Pancreas (tissue), 10 donors: Measurements from ENCODE around the gene MRPL4. TPM values are rescaled to one million over a fixed set of nuclear protein-coding genes. Genes with fewer than 3 reads are reported as not detected.
A peak's percentile ranks its signal among the peaks of the same experiment; 100 is the strongest.

ENCODE experiments used
- ATAC-seq, 4 donors: fragments of 200-7000 bp; cut with Tn5 transposase; one replicate each; pipeline versions ENCODE4 v1.8.0 to v1.9.1; 2020; ENCODE audit warnings: mild to moderate bottlenecking in 4 of 4, moderate library complexity in 4 of 4
- DNase-seq, 6 donors: peaks; one replicate each; pipeline ENCODE4 v3.0.0-alpha.2; 2020
- FAIRE-seq: peaks from 2 replicates; lab custom pipeline; 2012; peaks lifted over from hg19 to GRCh38; lab: Jason Lieb, UNC
- H3K27ac ChIP-seq, 4 donors: fragments of 200-600 bp; sonication (generic); 1 replicate in 3 of 4; 2 replicates in 1 of 4; pipeline versions ENCODE4 v1.5.0 to v1.8.0; 2020
- H3K27me3 ChIP-seq, 4 donors: fragments of 200-600 bp; one replicate each; pipeline ENCODE4 v1.8.0; 2021
- H3K36me3 ChIP-seq, 3 donors: fragments of 200-600 bp; sonication (generic) in 1 of 3; one replicate each; pipeline versions ENCODE4 v1.5.0 to v1.8.0; 2020 to 2021
- H3K4me1 ChIP-seq, 3 donors: fragments of 200-600 bp; one replicate each; pipeline ENCODE4 v1.8.0; 2021
- H3K4me3 ChIP-seq, 4 donors: fragments of 200-600 bp; sonication (generic) in 2 of 4; one replicate each; pipeline versions ENCODE4 v1.5.0 to v1.8.0; 2020 to 2021
- H3K9me3 ChIP-seq, 4 donors: fragments of 200-600 bp; one replicate each; pipeline ENCODE4 v1.8.0; 2021
- WGBS, 2 donors: extraction: QIAGEN DNeasy Blood & Tissue Kit; methylation state at CpG; one replicate each; pipeline ENCODE4 v1.1.7; 2013; 5-methylcytosine and 5-hydroxymethylcytosine counted together
- intact Hi-C, 3 donors: fragments of 100-400 bp; cut with DNase I; formaldehyde crosslinking; loops; one replicate each; pipeline versions ENCODE4 v1.11.1 to v1.14.2; 2022
- polyA plus RNA-seq, 2 donors: library from polyadenylated mRNA; stranded (reverse); fragments of 200-250 nt; gene quantifications; one replicate each; pipeline ENCODE4 v1.2.3, GENCODE V29; 2013
- total RNA-seq, 6 donors: library from RNA; stranded (reverse); fragmentation: NEBNext Ultra II Directional in 4 of 6; extraction: Animal tissue kit (Norgen Biotek cat#: 25700) in 4 of 6; gene quantifications; one replicate each; pipeline versions ENCODE4 v1.2.1 to v1.2.4, GENCODE V29; 2021 to 2023
- TF ChIP-seq, protein P1 (sequence below), 4 donors: fragments of 200-600 bp; sonication (generic) in 3 of 4; IDR thresholded peaks; one replicate each; pipeline versions ENCODE4 v1.5.0 to v1.8.0; 2021; ENCODE audit warnings: antibody characterized with exemption in 4 of 4
- donor health status: healthy with polysubstance abuse.
- donor health status: DM: no; HTN: no; CAD: no; lungs with moderate emphysema.
- donor health status: DM: no; HTN: no; CAD: no.
- donor health status: control.
- donor health status: control.
- donor health status: Bipolar disorder and iron deficiency.
- donor health status: DM: yes; HTN: yes; CAD: no.
- donor health status: DM: no; HTN: no; CAD: no.
- donor health status: DM: no; HTN: no; CAD: no.
- donor health status: DM: yes; HTN: yes; CAD: no.

Gene MRPL4
- total and polyA plus RNA-seq, 8 donors, result 9.9 to 34.4 (median 16.3) TPM

DNA sequence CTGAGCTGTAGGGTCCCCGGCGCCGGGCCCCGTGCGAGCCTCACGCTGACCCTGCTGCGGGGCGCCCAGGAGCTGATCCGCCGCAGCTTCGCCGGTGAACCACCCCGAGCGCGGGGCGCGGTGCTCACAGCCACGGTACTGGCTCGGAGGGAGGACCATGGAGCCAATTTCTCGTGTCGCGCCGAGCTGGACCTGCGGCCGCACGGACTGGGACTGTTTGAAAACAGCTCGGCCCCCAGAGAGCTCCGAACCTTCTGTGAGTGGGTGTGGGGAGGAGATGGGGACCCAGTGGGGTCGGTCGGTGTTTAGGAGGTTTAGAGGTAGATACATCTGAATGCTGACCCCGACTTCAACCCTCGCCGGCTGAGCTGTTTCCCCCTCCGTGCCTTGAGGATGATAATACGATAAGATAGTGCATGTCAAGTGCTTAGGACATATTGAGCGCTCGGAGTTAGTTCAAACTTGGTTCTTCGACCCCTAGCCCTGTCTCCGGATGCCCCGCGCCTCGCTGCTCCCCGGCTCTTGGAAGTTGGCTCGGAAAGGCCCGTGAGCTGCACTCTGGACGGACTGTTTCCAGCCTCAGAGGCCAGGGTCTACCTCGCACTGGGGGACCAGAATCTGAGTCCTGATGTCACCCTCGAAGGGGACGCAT lies 39.7 kb downstream of the MRPL4 start:
- Histone ChIP-seq H3K27ac (no peak overlapping the region), H3K4me3 (peak overlapping the region in 2 of 4 donors; percentile 26 to 48), H3K9me3 (no peaks in the 10 kb centered on the region), H3K4me1 (peaks cover 11 to 28% (median 17%) of the 10 kb centered on the region in 3 donors), H3K36me3 (no peaks in the 10 kb centered on the region), H3K27me3 (peaks cover 0 to 47% (median 11%) of the 10 kb centered on the region in 4 donors)
- TF ChIP-seq, protein P1, sequence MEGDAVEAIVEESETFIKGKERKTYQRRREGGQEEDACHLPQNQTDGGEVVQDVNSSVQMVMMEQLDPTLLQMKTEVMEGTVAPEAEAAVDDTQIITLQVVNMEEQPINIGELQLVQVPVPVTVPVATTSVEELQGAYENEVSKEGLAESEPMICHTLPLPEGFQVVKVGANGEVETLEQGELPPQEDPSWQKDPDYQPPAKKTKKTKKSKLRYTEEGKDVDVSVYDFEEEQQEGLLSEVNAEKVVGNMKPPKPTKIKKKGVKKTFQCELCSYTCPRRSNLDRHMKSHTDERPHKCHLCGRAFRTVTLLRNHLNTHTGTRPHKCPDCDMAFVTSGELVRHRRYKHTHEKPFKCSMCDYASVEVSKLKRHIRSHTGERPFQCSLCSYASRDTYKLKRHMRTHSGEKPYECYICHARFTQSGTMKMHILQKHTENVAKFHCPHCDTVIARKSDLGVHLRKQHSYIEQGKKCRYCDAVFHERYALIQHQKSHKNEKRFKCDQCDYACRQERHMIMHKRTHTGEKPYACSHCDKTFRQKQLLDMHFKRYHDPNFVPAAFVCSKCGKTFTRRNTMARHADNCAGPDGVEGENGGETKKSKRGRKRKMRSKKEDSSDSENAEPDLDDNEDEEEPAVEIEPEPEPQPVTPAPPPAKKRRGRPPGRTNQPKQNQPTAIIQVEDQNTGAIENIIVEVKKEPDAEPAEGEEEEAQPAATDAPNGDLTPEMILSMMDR (IDR thresholded peaks at IDR 0.05), result no peak
- intact Hi-C loops, result no loop called here
- ATAC-seq, result peak; percentile 3 to 10 (median 6)
- 1 to 2% methylated on average over 49 of the region's 49 CpGs for WGBS, 2 donors
- FAIRE-seq, result no peak
- peak in 2 of 6 donors; percentile 70 for DNase-seq

DNA sequence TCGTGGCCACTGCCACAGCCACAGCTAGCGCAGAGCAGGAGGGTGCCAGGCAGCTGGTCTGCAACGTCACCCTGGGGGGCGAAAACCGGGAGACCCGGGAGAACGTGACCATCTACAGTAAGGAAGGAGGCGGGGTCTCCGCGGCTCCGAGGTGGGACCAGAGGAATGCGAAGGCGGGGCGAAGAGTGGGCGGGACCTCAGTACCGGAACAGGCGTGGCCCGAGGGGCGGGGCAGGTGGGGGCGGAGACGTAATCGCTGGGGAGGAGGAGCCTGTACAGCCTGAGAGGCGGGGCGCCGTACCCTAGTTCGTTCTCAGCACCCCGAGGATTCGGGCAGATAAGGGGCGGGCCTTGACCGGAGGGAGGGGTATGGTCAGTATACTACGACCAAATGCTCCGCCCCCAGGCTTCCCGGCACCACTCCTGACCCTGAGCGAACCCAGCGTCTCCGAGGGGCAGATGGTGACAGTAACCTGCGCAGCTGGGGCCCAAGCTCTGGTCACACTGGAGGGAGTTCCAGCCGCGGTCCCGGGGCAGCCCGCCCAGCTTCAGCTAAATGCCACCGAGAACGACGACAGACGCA lies 40.3 kb downstream of the MRPL4 start:
- no peak for FAIRE-seq
- WGBS, 2 donors, result 2% methylated on average over 42 to 45 of the region's 45 CpGs
- H3K27me3 ChIP-seq, result peaks cover 0 to 47% (median 11%) of the 10 kb centered on the region in 4 donors

DNA sequence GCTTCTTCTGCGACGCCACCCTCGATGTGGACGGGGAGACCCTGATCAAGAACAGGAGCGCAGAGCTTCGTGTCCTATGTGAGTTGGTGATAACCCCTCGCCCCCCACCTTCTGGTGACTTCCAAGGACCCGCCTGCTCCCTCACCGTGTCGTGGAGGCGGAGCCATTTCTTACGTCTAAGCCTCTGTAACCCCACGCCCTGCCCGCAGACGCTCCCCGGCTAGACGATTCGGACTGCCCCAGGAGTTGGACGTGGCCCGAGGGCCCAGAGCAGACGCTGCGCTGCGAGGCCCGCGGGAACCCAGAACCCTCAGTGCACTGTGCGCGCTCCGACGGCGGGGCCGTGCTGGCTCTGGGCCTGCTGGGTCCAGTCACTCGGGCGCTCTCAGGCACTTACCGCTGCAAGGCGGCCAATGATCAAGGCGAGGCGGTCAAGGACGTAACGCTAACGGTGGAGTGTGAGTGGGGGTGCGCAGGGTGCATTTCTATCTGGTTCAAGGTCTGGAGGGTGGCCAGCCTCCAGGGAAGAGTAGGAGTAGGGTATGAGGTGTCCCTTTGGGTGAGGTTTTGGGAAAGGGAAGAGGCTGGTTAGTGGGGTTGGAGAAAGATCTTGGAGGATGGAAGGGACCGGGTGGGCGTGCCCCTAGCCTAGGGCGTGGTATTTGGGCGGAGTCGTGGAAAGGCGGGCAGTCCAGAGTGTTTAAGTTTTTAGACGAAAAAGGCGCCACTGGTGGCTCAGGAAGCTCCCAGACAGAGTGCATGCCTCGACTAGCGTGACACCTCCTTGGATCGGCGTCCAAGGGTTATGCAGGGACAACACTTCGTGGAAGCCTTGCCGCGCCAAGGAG lies 41.0 kb downstream of the MRPL4 start:
- Histone ChIP-seq H3K4me1 (peaks cover 11 to 21% (median 17%) of the 10 kb centered on the region in 3 donors), H3K4me3 (peak overlapping the region in 2 of 4 donors; percentile 26 to 48), H3K27me3 (peaks cover 0 to 42% (median 7%) of the 10 kb centered on the region in 4 donors), H3K9me3 (no peaks in the 10 kb centered on the region), H3K27ac (no peak overlapping the region), H3K36me3 (no peaks in the 10 kb centered on the region)
- ATAC-seq, result no peak
- FAIRE-seq, result no peak
- WGBS, 2 donors, result 9 to 15% methylated on average over 55 to 56 of the region's 56 CpGs
- intact Hi-C loops, result no loop called here
- TF ChIP-seq, protein P1 (IDR thresholded peaks at IDR 0.05), result no peak
- DNase-seq, result peak in 1 of 6 donors; percentile 76

More for the DNA sequence above, 40.3 kb downstream of the MRPL4 start:
- intact Hi-C loops, result no loop called here
- Histone ChIP-seq H3K27ac (no peak overlapping the region), H3K4me3 (peak overlapping the region in 2 of 4 donors; percentile 26 to 48), H3K36me3 (no peaks in the 10 kb centered on the region), H3K9me3 (no peaks in the 10 kb centered on the region), H3K4me1 (peaks cover 11 to 22% (median 17%) of the 10 kb centered on the region in 3 donors)
- DNase-seq (peak; percentile 56 to 91 (median 82)), ATAC-seq (peak; percentile 72 to 85 (median 79))
- TF ChIP-seq, protein P1 (IDR thresholded peaks at IDR 0.05), result no peak

DNA sequence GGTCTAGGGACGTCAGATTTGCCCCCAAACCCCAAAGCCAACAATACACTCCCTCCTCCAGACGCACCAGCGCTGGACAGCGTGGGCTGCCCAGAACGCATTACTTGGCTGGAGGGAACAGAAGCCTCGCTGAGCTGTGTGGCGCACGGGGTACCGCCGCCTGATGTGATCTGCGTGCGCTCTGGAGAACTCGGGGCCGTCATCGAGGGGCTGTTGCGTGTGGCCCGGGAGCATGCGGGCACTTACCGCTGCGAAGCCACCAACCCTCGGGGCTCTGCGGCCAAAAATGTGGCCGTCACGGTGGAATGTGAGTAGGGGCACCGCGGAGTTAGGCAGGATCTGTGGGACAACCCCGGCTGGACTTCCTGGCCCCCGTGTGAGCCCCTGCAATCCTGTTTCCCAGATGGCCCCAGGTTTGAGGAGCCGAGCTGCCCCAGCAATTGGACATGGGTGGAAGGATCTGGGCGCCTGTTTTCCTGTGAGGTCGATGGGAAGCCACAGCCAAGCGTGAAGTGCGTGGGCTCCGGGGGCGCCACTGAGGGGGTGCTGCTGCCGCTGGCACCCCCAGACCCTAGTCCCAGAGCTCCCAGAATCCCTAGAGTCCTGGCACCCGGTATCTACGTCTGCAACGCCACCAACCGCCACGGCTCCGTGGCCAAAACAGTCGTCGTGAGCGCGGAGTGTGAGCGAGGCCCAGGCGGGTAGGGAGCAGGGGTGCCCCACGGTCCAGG lies 41.8 kb downstream of the MRPL4 start:
- Histone ChIP-seq H3K9me3 (no peaks in the 10 kb centered on the region), H3K4me3 (no peak overlapping the region), H3K4me1 (peaks cover 11 to 21% (median 17%) of the 10 kb centered on the region in 3 donors), H3K27ac (no peak overlapping the region), H3K27me3 (peaks cover 0 to 38% (median 5%) of the 10 kb centered on the region in 4 donors), H3K36me3 (no peaks in the 10 kb centered on the region)
- 17 to 19% methylated on average over 40 to 49 of the region's 49 CpGs for WGBS, 2 donors
- TF ChIP-seq, protein P1 (IDR thresholded peaks at IDR 0.05), result no peak
- no peak for DNase-seq
- intact Hi-C loops, result no loop called here
- ATAC-seq, result no peak
- no peak for FAIRE-seq
